ENCODE measurements around the gene ADGRL3.

ADGRL3 gene

DNA sequence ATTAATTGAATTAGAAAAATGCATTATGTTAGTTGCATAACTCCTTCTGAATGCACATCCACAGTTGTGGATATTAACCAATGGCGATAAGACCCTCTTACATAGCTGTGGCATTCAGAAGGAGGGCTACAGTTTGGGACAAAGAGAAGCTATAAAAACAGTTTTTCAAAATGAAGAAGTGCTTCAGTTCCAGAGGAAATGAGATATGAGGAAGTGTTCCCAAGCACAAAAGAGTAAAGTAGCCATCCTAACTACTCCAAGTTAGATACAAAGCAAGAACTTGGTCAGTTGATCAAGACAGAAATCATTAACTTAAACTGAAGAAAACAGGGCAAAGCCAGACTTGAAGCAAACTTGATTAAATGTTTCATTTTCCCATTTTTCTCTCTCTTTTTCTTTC lies 17.2 kb upstream of the ADGRL3 start:
- TF ChIP-seq, protein P1, sequence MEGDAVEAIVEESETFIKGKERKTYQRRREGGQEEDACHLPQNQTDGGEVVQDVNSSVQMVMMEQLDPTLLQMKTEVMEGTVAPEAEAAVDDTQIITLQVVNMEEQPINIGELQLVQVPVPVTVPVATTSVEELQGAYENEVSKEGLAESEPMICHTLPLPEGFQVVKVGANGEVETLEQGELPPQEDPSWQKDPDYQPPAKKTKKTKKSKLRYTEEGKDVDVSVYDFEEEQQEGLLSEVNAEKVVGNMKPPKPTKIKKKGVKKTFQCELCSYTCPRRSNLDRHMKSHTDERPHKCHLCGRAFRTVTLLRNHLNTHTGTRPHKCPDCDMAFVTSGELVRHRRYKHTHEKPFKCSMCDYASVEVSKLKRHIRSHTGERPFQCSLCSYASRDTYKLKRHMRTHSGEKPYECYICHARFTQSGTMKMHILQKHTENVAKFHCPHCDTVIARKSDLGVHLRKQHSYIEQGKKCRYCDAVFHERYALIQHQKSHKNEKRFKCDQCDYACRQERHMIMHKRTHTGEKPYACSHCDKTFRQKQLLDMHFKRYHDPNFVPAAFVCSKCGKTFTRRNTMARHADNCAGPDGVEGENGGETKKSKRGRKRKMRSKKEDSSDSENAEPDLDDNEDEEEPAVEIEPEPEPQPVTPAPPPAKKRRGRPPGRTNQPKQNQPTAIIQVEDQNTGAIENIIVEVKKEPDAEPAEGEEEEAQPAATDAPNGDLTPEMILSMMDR (IDR thresholded peaks at IDR 0.05), result no peak

DNA sequence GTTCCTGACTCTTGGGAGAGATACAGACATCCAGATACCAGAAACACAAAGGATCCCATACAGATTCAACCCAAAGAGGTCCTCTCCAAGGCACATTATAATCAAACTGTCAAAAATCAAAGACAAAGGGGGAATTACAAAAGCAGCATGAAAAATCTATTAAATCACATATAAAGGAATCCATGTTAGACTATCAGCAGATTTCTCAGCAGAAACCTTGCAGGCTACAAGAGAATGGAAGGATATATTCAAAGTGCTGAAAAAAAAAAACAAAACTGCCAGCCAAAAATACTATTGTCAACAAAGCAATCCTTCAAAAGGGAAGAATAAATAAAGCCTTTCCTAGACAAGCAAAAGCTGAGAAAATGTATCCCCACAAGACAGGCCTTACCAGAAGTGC lies 14.8 kb upstream of the ADGRL3 start:
- TF ChIP-seq, protein P1 (IDR thresholded peaks at IDR 0.05), result no peak

DNA sequence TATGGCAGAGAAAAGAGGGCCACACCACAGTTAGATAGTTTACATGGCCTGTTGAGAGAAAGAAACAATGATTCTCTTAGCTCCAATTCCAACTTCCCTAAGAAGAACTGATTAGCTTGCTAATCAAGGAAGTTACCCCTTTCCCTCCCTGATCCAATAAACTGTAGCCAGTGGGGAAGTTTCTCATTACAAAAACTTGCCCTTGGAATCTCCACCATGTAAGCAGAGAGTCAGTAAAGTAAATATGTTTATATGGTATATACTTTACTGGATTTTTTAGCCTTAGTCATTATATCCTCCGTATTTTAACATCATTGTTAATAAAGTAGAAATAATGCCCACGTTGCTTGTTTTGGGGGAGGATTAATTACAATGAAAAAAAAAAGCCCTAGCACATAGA lies 7.7 kb upstream of the ADGRL3 start:
- TF ChIP-seq, protein P1 (IDR thresholded peaks at IDR 0.05), result no peak

DNA sequence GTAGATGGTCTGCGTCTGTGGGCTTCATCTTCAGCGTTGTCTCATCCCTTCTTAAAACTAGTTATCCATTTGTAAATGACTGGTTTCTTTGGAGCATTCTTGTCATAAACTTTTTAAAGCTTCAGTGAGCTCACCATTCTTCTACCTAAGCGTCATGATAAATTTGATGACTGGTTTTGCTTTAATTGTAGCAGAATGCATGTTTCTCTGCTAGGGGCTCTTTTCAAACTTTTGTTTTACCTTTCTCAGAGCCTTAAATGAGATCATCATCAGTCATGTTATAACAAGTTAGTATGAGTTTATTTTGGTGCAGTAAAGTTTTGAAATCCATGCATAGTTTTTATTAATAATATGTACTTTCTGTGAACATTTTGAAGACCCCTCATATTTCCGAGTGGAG lies 6.3 kb upstream of the ADGRL3 start:
- TF ChIP-seq, protein P1 (IDR thresholded peaks at IDR 0.05), result no peak

DNA sequence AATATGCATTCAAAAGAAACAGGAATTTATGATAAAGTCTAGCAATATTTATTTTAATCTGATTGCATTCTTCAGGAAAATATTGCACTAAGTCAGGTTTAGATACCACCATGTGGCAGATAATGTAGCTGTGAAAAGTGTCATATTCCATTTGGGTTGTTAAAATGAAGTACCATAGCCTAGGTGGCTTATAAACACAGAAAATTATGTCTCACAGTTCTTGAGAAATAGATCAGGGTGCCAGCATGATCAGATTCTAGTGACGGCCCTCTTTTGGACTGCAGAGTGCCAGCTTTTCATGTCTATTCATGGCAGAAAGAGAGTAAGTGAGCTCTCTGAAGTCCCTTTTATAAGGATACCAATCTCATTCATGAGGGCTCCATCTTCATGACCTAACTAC lies 5.6 kb upstream of the ADGRL3 start:
- TF ChIP-seq, protein P1 (IDR thresholded peaks at IDR 0.05), result no peak

DNA sequence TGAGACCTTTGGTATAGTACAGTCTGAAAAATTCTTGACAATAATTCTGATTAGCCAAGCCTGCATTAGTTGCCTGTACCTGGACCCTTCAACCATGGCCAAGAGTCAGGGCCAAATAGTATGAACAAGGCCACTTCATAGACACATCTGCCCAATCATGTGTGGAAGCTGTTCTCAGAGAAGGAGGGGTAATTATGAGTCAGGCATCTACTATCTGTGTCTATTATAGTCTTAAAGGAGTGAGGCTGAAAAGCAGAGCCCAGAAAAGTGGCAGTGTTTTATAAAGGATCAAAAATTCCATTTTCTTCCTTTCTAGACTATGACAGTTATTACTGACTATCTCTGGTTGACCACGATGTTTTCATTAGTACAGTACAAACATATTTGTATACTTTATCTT lies 5.0 kb upstream of the ADGRL3 start:
- TF ChIP-seq, protein P1 (IDR thresholded peaks at IDR 0.05), result no peak

DNA sequence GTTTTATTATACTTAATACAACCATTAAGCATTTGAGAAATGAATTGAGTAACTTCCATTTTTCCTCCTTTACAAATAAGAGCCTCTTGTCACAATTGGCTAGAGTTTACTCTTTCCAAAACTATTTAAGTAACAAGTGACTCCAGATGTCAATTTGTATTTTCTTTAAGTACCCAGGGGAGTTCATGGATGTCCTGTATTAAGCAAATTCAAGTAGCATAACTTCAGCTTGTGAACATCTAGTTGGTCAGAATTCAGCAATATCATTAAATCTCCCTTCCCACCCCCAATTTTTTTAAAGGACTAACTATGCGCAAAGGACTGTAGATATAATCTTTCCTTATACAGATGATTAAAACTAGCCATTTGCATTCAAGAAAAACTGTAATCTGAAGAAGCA lies 1.4 kb upstream of the ADGRL3 start:
- TF ChIP-seq, protein P1 (IDR thresholded peaks at IDR 0.05), result no peak

DNA sequence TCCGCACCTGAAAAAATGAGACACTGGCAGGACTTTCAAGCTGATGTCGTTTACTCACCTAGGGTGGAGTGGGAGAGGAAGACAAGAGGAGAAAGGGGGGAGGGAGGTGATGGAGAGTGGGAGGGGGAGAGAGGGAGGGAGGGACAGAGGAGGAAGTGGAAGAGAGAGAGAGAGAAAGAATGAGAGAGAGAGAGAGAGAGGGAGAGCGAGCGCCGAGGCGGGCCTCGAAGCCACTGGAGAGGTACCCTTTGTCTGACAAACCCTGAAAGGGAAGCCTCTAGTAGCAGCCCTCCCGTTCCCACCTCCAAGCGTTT lies 296 bp upstream of the ADGRL3 start:
- TF ChIP-seq, protein P1 (IDR thresholded peaks at IDR 0.05), result no peak

Data from LNCAP (cell line).